GM10248 (cell line): ENCODE data around the gene FHOD3.

Experiments
- CTCF ChIA-PET: fragments of 300-600 bp; sonication (Branson Sonifier 250); formaldehyde crosslinking; extraction: SDS; loops from one replicate; lab custom pipeline; 2021; ENCODE audit warnings: antibody characterized with exemption; lab: Yijun Ruan, JAX
- POLR2A ChIA-PET: fragments of 350-650 bp; sonication (Branson Sonifier 250); formaldehyde crosslinking; extraction: SDS; loops from one replicate; lab custom pipeline; 2020; ENCODE audit warnings: antibody characterized with exemption; lab: Yijun Ruan, JAX
- DNase-seq: peaks from one replicate; pipeline ENCODE4 v3.0.0; 2012; ENCODE audit errors: extremely low spot score
- TF ChIP-seq, protein P1 (sequence below): IDR thresholded peaks from 2 replicates; pipeline ENCODE4 v1.5.1; 2012; ENCODE audit warnings: mild to moderate bottlenecking, low read depth; ENCODE audit errors: extremely low read depth, missing control alignments, control extremely low read depth

Gene FHOD3

DNA sequence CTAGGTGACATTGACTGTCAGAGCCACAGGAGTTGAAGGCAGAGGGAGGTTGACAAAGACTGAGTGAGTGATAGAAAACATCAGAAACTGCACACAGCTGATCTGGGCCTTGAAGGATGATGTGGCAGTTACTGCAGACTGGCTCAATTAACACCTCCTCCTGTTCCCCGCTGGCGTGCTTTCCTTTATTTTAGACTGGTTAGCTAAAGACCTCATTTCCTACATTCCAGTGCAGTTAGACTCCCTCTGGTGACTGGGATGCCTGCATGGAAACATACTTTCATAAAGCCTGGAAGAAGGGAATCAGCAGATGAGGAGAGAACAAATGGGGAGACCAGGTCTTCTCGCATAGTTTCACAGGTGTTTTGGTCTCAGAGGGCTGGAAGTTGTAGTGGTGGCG, 524.2 kb downstream of the FHOD3 start:
- no peak for DNase-seq
- ChIA-PET CTCF (interaction anchor here (5.1 kb wide), 1 partner anchor 12 kb away, joined by 41 read pairs; no protein-coding TSS in a partner anchor), POLR2A (no interaction called here)
- TF ChIP-seq, protein P1, sequence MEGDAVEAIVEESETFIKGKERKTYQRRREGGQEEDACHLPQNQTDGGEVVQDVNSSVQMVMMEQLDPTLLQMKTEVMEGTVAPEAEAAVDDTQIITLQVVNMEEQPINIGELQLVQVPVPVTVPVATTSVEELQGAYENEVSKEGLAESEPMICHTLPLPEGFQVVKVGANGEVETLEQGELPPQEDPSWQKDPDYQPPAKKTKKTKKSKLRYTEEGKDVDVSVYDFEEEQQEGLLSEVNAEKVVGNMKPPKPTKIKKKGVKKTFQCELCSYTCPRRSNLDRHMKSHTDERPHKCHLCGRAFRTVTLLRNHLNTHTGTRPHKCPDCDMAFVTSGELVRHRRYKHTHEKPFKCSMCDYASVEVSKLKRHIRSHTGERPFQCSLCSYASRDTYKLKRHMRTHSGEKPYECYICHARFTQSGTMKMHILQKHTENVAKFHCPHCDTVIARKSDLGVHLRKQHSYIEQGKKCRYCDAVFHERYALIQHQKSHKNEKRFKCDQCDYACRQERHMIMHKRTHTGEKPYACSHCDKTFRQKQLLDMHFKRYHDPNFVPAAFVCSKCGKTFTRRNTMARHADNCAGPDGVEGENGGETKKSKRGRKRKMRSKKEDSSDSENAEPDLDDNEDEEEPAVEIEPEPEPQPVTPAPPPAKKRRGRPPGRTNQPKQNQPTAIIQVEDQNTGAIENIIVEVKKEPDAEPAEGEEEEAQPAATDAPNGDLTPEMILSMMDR: no peak

DNA sequence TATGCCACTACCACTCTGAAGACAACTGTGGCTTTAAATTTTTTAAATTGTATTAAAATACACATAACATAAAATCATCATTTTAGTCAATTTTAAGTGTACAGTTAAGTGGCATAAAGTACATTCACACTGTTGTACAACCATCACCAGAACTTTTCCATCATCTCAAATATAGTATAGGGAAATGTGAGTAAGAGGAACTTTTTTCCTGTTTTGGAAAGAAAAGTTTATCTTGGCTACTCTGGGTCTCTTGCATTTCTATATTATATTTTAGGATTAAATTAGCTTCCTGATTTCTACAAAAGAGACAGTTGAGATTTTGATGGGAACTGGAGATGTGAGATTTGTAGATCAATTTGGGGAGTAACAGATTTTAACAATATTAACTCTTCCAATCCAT, 528.0 kb downstream of the FHOD3 start:
- no peak for DNase-seq
- TF ChIP-seq, protein P1: no peak
- POLR2A ChIA-PET: no interaction called here
- CTCF ChIA-PET: interaction anchor here (2.5 to 6.1 kb wide), 2 partner anchors 13 to 17 kb away, joined by 8 to 35 read pairs; no protein-coding TSS in a partner anchor

DNA sequence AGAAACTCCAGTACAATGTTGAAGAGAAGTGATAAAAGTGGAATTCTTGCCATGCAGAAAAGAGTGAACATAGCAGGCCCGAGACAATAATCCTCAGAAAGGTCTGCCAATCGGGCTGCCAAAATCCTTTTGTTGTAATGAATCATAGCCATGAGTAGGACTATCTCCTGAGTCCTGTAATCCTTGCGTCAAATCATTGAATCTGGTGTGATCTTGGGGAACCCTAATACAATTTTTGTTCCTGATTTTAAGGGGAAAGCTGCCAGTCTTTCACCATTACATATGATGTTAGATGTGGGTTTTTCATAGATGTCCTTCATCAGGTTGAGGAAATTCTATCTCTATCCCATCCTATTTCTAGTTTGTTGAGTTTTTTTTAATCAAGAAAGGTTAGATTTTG, 529.0 kb downstream of the FHOD3 start:
- CTCF ChIA-PET: interaction anchor here (0.9 to 6.1 kb wide), 6 partner anchors 8 to 139 kb away, joined by 3 to 35 read pairs (median 3); no protein-coding TSS in a partner anchor
- DNase-seq: no peak
- POLR2A ChIA-PET: no interaction called here
- TF ChIP-seq, protein P1: no peak

DNA sequence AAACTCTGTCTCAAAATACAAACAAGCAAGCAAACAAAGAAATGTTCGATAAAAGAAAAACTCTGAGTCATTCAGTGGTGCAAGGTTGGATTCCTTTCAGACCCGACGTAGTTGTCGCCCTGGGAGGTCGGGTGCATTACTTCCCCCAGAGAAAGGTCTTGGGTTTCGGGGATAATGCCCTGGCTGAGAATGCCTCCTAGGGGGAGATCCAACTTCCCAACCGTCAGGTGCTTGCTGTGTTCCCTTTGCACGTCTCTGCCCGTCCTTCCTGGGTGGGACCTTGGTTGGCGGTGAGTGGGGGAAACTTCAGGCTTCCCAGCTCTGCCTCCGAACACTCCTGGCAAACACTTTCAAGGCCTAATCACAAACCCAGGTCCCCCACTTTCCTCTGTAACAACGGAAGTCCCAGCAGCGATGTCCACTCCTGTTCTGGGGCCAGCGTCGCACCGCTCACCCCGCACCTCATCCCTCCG, 530.7 kb downstream of the FHOD3 start:
- TF ChIP-seq, protein P1: no peak
- ChIA-PET CTCF (interaction anchor here (1.5 to 6.1 kb wide), 6 partner anchors 10 to 140 kb away, joined by 4 to 35 read pairs (median 8); no protein-coding TSS in a partner anchor), POLR2A (interaction anchor here (0.6 kb wide), 1 partner anchor 11 kb away, joined by 3 read pairs; no protein-coding TSS in a partner anchor)
- DNase-seq: no peak

DNA sequence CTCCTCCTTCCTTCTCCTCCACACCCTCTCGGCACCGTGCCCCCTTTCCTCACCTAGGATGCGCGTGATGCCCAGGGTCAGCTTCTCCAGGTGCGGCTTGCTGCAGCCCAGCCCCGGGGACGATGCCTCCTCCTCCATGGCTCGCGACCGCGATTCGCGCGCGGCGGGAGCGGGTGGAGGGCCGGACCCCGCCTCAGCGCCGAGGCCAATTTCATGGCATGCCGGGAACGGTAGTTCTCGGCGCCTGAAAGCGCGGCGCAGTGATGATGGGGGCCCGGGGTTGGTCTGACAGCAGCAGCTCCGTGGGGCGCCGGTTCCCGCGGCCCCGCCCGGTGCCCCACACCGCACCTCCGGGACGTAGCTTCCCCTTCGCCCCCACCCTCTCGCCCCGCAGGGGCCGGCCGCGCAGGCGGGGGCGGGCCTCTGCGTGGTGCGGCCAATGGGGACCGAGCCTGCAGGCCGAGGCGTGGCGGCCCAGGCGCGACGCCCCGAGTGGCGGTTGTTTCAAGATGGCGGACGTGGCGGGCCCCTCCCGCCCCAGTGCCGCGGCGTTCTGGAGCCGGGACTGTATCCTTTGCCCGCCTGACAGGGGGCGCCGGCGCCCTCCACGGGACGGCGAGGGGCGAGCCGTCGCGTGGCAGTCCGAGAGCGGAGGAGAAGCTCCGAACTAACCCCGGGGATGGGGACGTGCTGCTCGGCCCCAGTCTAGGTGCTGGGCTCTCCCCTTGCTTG, 531.3 kb downstream of the FHOD3 start, which contains the start of the genes KIAA1328 and TPGS2:
Gene KIAA1328 (plus strand): TSS at position 498 of the 732 bp plus-strand sequence. CDS start 12 bp downstream, at position 510.
Gene TPGS2 (minus strand): TSS at position 373 of the 732 bp plus-strand sequence. CDS start 235 bp downstream, at position 138.
- CTCF ChIA-PET: interaction anchor here (0.7 to 6.1 kb wide), 12 partner anchors 10 to 141 kb away, joined by 3 to 35 read pairs (median 5); no protein-coding TSS in a partner anchor
- POLR2A ChIA-PET: no interaction called here
- peak; percentile 93 for DNase-seq
- TF ChIP-seq, protein P1: peak; percentile 41
